H1 (cell line): Measurements from ENCODE around the gene RHOH. TPM values are rescaled to one million over a fixed set of nuclear protein-coding genes. Genes with fewer than 3 reads are reported as not detected.

Experiments
- CBX8 ChIP-seq: fragments of 300-800, 300-1000 bp; sonication (generic); IDR thresholded peaks from 2 replicates; pipeline ENCODE4 v1.7.1; 2016; ENCODE audit warnings: low read depth, low read length, borderline replicate concordance
- EZH2 ChIP-seq: fragments of 200-600 bp; sonication (generic); IDR thresholded peaks from 2 replicates; pipeline ENCODE4 v1.7.1; 2012; ENCODE audit warnings: low read depth, mild to moderate bottlenecking, moderate library complexity, low read length, inconsistent platforms; ENCODE audit not compliant: severe bottlenecking
- FOSL1 ChIP-seq: IDR thresholded peaks from 2 replicates; pipeline ENCODE4 v1.6.1; 2011; ENCODE audit warnings: mild to moderate bottlenecking, low read depth, low read length, moderate library complexity; ENCODE audit not compliant: insufficient read depth
- JUN ChIP-seq: IDR thresholded peaks from 2 replicates; pipeline ENCODE4 v1.6.1; 2011; ENCODE audit warnings: low read depth, mild to moderate bottlenecking, improper control_type of control experiment, low read length
- MAFK ChIP-seq: IDR thresholded peaks from 2 replicates; pipeline ENCODE4 v1.6.1; 2012; ENCODE audit warnings: low read depth, mild to moderate bottlenecking, improper control_type of control experiment, low read length
- POLR2AphosphoS5 ChIP-seq: IDR thresholded peaks from 2 replicates; pipeline ENCODE4 v1.6.1; 2011; ENCODE audit warnings: low read depth, low read length
- SP1 ChIP-seq: IDR thresholded peaks from 2 replicates; pipeline ENCODE4 v1.6.1; 2011; ENCODE audit warnings: low read depth, low read length
- SP4 ChIP-seq: IDR thresholded peaks from 2 replicates; pipeline ENCODE4 v1.6.1; 2012; ENCODE audit warnings: low read length, inconsistent platforms
- polyA plus RNA-seq, 7 experiments: library from polyadenylated mRNA; depleted of rRNA in 3 of 7; stranded (reverse) in 5 of 7; unstranded in 2 of 7; fragments of >200 nt in 5 of 7; fragments of 200-250 nt in 2 of 7; gene quantifications; 1 replicate in 5 of 7; 2 replicates in 1 of 7; 4 replicates in 1 of 7; pipeline versions ENCODE4 v1.2.1 to v1.2.3, GENCODE V29; 2011 to 2013; ENCODE audit warnings: missing spikeins in 2 of 7, mixed read lengths in 2 of 7
- total RNA-seq: library from RNA; stranded (reverse); fragmentation: NEBNext Ultra II Directional; extraction: Animal tissue kit (Norgen Biotek cat#: 25700); gene quantifications from 2 replicates; pipeline ENCODE4 v1.2.1, GENCODE V29; 2021
- TF ChIP-seq, protein P1 (sequence below), 3 experiments: IDR thresholded peaks; 1 replicate in 2 of 3; 2 replicates in 1 of 3; pipeline versions ENCODE4 v1.5.1 to v1.6.1; 2011; ENCODE audit warnings: low read length in 3 of 3, mild to moderate bottlenecking in 3 of 3, inconsistent platforms in 2 of 3, low read depth in 1 of 3, moderate library complexity in 1 of 3; ENCODE audit not compliant: insufficient read depth in 1 of 3; ENCODE audit errors: control extremely low read depth in 1 of 3

RHOH gene
- total and polyA plus RNA-seq, 2 of the 8 experiments (the other 6 are each of a cell fraction or from before 2014, with no cell fraction given), result 5.9 to 6.9 TPM

- TF ChIP-seq, protein P1, sequence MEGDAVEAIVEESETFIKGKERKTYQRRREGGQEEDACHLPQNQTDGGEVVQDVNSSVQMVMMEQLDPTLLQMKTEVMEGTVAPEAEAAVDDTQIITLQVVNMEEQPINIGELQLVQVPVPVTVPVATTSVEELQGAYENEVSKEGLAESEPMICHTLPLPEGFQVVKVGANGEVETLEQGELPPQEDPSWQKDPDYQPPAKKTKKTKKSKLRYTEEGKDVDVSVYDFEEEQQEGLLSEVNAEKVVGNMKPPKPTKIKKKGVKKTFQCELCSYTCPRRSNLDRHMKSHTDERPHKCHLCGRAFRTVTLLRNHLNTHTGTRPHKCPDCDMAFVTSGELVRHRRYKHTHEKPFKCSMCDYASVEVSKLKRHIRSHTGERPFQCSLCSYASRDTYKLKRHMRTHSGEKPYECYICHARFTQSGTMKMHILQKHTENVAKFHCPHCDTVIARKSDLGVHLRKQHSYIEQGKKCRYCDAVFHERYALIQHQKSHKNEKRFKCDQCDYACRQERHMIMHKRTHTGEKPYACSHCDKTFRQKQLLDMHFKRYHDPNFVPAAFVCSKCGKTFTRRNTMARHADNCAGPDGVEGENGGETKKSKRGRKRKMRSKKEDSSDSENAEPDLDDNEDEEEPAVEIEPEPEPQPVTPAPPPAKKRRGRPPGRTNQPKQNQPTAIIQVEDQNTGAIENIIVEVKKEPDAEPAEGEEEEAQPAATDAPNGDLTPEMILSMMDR (IDR thresholded peaks at IDR 0.05; ENCODE audit: control extremely low read depth in 1 of 3, insufficient read depth in 1 of 3, low read depth in 1 of 3, low read length in 3 of 3), result no peak
- TF ChIP-seq MAFK (no peak), SP1 (no peak), FOSL1 (no peak), SP4 (no peak), POLR2AphosphoS5 (no peak), JUN (no peak), CBX8 (no peak), EZH2 (no peak)
Observed at GRCh38 chr4:40183615-40184411, 13.0 kb upstream of the RHOH start (continued).
